SKM-1 (cell line): ENCODE measurements around the gene SSR2.
"Not testable (repeated sequence)": the region's sequence is repeated elsewhere in the genome, so short reads cannot be mapped to it uniquely, and the experiment has no call there.

Source experiments
- DNase-seq: peaks from one replicate; lab custom pipeline; 2025; ENCODE audit not compliant: unreplicated experiment; lab: John Stamatoyannopoulos, UW

The SSR2 gene

GRCh38 chr1:155996166-155996565 is 24.6 kb downstream of the SSR2 start:
- no peak for DNase-seq

DNA sequence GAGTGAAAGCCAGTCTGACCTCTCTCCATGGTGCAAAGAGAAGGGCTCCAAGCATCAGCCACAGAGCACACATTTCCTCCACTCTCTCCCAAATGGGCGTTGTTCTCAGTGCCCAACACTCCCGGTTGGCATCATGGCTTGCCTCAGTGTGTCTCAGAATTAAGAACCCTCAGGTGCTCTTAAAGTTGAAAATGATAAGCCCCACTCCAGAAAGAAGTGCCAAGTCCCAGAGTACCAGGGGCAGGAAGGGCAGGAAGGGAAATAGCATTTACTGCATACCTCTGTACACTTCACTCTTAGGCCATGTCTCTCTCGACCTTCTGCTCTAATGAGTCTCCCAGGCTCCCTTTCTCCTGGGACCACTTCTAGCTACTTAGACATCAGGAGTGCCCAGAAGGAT is 27.2 kb downstream of the SSR2 start:
- no peak for DNase-seq

- peak; percentile 98 for DNase-seq
Observed at GRCh38 chr1:155990005-155990739, 30.6 kb downstream of the SSR2 start.

DNA sequence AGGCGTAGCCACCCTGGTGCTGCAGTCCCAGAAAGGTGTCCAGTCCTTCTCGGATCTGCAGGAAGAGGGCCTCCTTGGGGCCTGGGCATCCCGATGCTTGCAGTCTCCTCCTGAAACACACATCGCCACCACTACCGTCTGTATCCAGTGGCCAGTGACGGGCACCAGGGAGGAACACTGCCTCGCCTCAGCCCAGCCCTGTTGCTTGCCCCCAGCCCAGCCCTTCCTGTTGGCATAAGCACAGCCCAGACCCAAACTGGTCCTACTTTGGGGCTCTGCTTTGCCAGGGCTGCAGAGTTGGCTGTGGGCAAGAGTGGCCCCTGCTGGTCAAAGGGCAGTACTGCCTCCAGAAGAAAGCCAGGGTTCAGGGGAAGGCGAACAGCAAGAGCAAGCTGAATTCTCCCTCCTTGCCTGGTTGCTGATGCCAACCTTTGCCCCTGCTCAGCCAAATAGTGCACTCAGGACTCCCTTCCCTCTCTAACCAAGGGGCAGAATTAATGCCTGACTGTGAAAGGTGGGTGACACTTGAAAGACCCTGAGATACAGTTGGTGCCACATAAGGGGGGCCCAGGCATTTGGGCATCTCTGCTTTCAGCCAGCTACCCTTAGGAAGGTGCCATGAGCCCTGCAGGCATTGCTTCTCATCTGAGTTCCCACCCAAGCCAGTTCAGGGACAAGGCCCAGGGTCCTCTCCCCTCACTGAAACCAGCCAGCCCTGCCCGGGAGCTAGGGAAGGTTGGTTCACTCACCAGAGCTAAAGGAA is 31.3 kb downstream of the SSR2 start:
- peak; percentile 79 for DNase-seq

GRCh38 chr1:155984903-155985645 is 35.7 kb downstream of the SSR2 start:
- not testable (repeated sequence) for DNase-seq

- DNase-seq = no peak
Observed at GRCh38 chr1:155984341-155984740, 36.4 kb downstream of the SSR2 start.

DNA sequence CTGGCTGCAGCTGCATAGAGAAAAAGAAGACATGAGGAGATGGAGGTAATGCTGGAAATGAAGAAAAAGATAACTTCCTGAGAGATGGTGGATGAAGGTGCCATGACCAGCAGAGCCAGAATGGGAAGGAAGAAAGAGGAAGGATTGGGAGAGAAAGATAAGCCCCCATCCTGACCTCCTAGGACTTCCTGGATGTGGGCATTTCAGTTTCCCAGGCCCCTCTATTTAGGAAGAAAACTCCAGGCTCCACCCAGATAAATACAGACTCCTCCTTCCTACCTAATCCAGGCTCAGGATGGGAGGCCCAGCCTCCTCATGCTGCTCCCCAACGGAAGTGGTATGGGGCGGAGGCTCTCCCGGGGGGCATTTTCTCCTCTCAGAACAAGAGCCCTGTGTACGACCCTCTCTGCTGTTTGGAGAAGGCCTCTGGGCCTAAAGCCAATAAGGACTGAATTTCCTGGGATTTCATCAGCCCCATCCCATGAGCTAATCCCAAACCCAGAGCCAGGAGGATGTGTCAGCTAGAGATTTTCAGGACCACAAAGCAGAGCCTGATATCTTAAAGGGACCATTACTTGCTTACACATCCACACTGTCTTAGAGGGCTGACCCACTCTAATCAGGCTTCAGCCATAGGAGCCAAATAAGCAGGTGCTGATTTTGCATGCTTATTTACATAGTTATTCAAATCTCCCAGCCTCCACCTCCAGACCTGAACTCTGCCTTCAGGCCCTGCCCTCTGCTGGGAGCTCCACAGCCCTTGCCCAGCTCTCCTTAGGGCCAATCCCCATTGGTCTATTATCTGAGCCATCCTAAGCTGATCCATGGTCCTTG is 37.3 kb downstream of the SSR2 start:
- no peak for DNase-seq

DNA sequence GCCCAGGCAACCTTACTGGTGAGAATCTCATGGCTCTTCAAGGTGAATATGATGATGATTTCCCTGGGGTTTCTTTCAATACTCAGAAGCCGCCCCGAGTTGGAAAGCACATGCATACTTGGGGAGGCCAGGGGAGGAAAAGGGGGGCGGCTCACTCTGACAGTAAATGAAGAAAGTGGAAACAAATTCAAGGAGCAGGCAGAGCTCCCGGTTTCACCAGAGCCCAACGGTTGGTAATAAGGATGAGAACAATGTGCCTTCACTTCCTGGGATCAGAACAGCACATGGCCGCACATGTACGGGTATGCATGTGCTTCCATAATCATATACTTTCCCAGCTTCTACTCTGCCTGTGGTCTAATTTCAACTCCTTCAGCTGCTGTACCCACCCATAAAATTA is 38.6 kb downstream of the SSR2 start:
- no peak for DNase-seq

DNA sequence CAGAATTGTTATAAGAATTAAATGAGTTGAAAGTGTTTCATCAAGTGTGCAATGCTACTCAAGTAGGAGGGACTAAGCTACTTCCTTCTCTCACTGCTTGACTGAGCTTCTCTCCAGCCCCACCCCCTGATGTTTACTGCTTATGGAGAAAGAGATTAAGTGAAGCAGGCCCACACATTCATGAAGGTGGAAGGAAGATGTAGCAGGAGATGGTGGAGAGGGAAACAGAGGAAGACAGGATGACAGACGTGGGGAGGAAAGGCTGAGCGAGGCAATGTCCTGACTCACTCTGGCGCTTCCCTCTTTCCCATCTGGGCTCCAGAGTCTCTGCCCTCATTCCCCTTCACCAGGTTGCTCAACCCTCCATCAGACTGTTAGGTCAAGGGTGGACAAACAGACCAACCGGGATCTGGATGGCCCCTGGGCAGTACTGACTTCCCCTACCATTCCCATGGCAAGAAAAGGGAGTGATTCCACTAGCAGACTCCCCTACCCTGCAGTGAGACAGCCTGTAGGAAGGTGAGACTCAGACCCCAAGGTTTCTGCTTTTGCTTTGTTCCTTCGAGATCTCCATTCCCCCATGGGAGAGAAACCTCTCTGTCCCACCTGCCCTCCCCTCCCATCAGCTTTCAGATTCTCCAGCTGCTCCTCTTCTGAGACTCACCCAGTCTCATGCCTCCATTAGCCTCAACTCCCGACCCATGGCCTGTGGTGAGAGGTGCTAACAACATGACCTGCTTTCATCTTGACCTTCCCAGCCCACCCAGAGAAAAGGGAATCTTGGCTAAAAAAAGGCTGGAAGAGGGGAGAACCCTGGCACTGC is 39.3 kb downstream of the SSR2 start:
- DNase-seq = peak; percentile 88

DNA sequence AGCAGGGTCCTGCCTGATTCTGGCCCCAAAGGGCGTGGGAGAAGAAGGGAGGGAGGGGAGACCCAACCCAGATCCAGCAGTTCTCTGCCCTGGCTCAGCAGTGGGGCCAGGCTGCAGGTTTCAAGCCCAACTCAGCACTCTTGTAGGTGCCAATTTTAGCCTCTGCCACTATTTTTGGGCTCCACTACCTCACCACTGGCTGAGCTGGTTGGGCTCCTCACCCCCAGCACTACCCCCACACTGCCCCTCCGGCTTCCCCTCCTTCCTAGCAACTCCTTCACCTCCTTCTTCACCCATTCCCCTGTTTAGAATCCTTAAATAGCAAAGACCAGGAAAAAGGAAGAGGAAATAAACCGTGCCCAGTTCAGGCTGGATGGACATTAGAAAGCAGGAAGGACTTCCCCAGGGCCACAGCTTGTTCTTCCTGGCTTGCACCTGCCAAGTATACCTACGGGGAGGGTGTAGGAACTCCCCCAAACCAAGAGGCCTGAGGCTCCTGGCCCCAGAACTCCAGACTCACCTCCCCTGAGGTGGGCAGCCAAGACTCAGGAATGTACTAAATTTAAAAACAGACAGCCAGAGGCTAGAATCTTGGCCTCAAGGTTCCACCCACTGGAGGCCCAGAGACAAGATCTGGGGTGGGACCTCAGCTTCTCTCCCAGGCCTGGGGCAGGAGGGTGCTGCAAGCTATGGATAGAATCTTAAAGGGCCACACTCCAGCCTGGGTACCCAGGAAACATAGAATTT is 41.0 kb downstream of the SSR2 start:
- DNase-seq = peak; percentile 19

DNA sequence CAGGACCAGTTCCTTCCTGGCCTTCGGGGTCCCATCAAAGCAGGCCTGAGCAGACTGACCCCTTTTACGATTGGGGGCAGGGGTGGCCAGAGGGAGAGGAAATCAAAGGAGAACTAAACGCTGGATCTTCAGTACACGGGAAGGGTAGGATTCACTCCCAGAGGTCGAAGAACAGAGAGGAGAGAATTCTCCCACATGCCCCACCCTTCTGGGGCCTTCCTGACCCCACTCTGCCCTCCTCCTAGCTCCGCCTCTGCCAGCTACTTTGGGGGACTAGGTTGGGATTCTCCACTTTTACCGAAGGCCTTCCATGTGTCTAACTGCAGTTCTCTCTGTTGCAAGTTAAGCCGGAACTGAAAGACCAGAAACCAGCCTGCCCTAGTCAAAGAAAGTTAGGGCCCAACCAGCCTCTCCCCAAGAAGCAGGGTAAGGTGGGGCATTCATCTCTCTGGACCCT is 41.8 kb downstream of the SSR2 start:
- DNase-seq = peak; percentile 29

- peak; percentile 99 for DNase-seq
Observed at GRCh38 chr1:155978325-155978972, 42.3 kb downstream of the SSR2 start, which contains the start of gene ARHGEF2. Gene ARHGEF2 (minus strand): TSS chr1:155978547. CDS start chr1:155978427, 120 bp downstream.

DNA sequence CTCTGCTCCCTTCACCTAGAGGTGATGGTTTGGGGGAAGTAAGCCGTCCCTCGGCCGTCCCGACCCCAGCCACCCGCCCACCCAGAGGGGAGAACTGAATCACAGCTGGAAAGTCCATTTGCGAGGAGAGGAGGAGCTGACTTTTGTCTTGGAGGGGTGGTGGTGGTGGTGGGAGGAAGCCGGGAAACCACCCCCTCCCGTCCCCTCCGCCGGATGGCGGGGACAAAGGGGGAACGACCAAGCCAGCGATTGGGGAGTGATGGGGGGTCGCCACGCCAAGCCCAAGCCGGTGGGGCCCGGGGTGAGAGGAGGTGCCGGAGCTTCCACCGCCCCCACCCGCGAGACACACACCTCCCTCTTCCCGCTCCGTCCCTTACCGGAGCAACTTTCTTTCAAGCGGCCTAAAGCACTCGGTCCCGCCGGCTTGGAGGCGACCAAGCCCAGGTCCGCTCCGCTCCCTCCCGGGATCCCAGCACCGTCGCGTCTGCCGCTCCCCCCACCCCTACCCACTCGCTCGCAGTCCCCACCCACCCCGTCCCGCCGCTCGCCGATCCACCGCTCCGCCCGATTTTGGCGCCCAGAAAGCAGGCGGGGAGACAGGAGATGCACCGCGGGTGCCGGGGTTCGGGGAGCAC is 42.9 kb downstream of the SSR2 start:
- DNase-seq = no peak

DNA sequence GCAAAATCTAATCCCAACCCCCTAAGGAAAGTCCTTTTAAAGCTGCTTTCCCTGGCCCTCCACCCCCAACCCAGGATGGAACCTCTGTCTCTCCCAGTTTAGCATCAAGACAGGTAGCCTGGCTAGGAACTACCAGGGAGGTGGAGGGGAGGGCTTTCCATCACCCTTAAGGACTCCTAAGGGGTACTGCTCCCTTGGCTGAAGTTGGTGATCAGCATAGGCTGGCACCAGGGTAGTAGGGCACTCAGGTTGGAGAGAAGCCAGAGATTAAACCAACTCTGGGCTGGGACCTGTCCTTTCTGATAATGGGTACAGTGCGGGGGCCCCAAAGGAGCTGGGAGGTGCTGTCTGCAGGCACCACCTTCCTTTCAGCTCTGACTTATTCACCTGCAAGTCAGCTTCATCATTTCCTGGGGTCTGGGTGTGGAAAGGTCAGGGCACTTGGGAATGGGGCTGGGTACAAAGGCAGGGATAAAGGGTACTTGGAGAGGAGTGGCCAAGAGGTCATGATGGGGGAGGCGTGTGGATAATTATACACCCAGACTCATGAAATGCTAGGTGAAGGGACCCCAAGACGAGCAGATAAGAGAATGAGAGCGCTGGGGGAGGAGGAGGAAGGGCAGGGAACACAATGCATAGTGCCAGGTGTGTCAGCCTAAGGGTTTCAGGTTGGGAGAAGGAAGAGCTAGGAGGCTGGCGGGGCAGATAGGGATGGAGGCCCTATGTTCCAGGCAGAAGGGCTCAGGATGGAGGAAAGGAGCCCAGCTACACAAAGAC is 43.6 kb downstream of the SSR2 start:
- no peak for DNase-seq

DNA sequence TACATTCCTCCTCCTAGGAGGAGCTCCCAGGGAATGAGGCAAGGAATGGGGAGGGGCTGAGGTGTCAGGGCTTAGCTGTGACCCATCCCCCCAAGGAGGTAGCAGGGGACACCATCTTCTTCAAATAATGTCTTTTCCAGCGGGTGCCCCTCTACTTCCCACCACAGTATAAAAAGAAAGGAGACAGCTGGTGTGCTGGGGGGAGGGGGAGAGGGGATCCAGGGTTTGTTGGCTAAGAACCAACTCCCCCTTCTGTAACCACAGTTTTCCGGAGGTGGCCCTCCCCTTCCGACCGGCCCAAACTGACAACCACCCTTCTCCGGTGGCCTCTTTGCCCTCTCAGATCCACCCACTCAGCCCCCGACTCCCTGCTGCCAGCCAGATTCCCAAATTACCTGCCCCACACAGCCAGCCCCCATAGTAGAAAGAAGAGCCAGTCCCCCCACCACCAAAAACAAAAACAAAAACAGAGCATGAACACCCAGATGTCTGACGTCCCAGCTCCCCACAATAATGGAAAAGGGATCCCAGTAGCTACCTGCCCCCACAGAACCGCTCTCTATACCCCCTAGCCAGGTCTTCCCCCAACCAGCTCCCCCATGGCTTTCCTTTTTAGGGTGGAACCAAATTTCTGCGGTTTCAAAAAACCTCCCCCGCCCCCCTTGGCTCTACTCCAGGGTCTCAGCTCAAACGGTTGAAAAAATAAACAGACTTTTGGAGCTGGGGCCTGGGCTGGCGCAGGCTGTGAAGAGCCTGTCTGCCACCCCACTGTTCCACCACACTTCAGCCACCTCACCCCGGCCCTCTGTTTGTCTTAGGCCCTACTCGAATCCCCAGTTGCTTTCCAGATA is 44.5 kb downstream of the SSR2 start:
- peak; percentile 94 for DNase-seq

DNA sequence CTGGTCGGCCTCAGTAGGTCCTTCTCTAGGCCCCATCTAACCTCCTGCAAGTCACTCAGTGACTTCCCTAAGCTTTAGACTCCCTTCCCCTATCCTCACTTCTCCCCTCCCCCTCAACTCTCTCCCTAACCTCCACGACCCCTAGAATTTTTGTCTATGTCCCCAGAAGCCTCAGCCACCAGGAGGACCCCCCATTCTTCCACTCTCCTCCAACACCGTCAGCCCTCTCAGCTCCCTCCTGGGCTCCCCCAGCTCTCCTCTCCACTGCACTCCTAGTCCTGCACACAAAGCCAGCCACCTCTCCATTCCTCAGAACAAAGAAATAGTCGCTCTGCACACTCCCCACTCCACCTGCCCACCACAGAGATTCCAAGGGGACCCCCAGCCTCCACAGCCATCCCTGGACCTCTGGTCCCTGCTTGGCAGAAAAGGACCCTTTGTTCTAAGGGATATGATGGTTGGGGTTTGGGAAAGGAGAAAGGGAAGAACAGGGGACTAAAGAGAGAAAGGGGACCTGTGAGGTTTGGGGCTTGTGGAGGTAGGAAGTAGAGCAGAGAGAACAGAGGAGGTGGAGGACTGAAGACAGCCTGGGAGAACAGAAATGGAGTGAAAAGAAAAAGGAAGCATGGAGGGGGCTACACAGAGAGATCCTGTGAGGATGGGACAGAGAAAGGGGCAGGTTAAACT is 45.2 kb downstream of the SSR2 start:
- DNase-seq = no peak
